Panc1 (cell line): ENCODE data around the gene SEC61G. TPM values are rescaled to one million over a fixed set of nuclear protein-coding genes. Genes with fewer than 3 reads are reported as not detected.

ENCODE experiments used
- ATAC-seq: fragments of 200-7000 bp; cut with Tn5 transposase; 2 replicates; pipeline ENCODE4 v1.9.1; 2020; ENCODE audit warnings: mild to moderate bottlenecking, moderate library complexity
- BruUV-seq: library from RNA; stranded (reverse); fragments of 400-500 nt; replicated peaks from 2 replicates; lab custom pipeline; 2021; lab: Mats Ljungman, UMichigan
- CTCF ChIA-PET: fragments of 300-600 bp; sonication (Branson Sonifier 250); formaldehyde crosslinking; loops from one replicate; lab custom pipeline; 2022; ENCODE audit warnings: antibody characterized with exemption; lab: Charles Lee
- POLR2A ChIA-PET: fragments of 300-600 bp; sonication (Branson Sonifier 250); formaldehyde crosslinking; loops from one replicate; lab custom pipeline; 2022; ENCODE audit warnings: antibody characterized with exemption; lab: Charles Lee
- DNase-seq: peaks from one replicate; pipeline ENCODE4 v3.0.0-alpha.2; 2010; ENCODE audit warnings: low read depth, low spot score
- H3K27ac ChIP-seq: 2 replicates; pipeline ENCODE4 v1.5.1; 2011; ENCODE audit warnings: mild to moderate bottlenecking, low read length, inconsistent platforms
- H3K27me3 ChIP-seq: fragments of 200-500 bp; sonication (Bioruptor generic); 2 replicates; pipeline ENCODE4 v1.6.0; 2014; ENCODE audit warnings: low read length, inconsistent platforms; ENCODE audit not compliant: control insufficient read depth, insufficient read depth
- H3K36me3 ChIP-seq: fragments of 200-500 bp; sonication (Bioruptor generic); 2 replicates; pipeline ENCODE4 v1.5.1; 2014; ENCODE audit warnings: inconsistent platforms, mild to moderate bottlenecking, low read length, moderate library complexity; ENCODE audit not compliant: control insufficient read depth, insufficient read depth
- H3K4me1 ChIP-seq: 2 replicates; pipeline ENCODE4 v1.5.1; 2011; ENCODE audit warnings: inconsistent platforms, mild to moderate bottlenecking, low read length, moderate library complexity; ENCODE audit not compliant: control insufficient read depth, insufficient read depth
- H3K4me3 ChIP-seq, 2 experiments: 2 replicates each; pipeline ENCODE4 v1.5.1; 2011 to 2012; ENCODE audit warnings: low read depth in 2 of 2, low read length in 2 of 2, mild to moderate bottlenecking in 2 of 2, inconsistent platforms in 1 of 2, moderate library complexity in 1 of 2
- H3K9me3 ChIP-seq: fragments of 200-500 bp; sonication (Bioruptor generic); 2 replicates; pipeline ENCODE4 v1.5.1; 2014; ENCODE audit warnings: low read depth, mild to moderate bottlenecking, inconsistent platforms, low read length, moderate library complexity; ENCODE audit not compliant: control insufficient read depth, insufficient read depth
- CTCF ChIP-seq: fragments of 450-650 bp; IDR thresholded peaks from 2 replicates; pipeline ENCODE4 v1.5.1; 2017; ENCODE audit warnings: mild to moderate bottlenecking
- POLR2AphosphoS5 ChIP-seq: IDR thresholded peaks from 2 replicates; pipeline ENCODE4 v1.6.1; 2012; ENCODE audit warnings: mild to moderate bottlenecking, low read depth, low read length, moderate library complexity
- REST ChIP-seq, 2 experiments: IDR thresholded peaks; 2 replicates each; pipeline ENCODE4 v1.6.1; 2011 to 2012; ENCODE audit warnings: low read depth in 2 of 2, control low read depth in 1 of 2, low read length in 1 of 2, mild to moderate bottlenecking in 1 of 2, moderate library complexity in 1 of 2; ENCODE audit not compliant: insufficient read depth in 1 of 2
- SIN3A ChIP-seq: IDR thresholded peaks from 2 replicates; pipeline ENCODE4 v1.6.1; 2012; ENCODE audit warnings: low read depth, mild to moderate bottlenecking, low read length, moderate library complexity, borderline replicate concordance; ENCODE audit not compliant: insufficient read depth
- TCF7L2 ChIP-seq: IDR thresholded peaks from 2 replicates; pipeline ENCODE4 v1.6.1; 2011; ENCODE audit warnings: mild to moderate bottlenecking, low read depth, low read length, inconsistent platforms
- in situ Hi-C: cut with HindIII; loops from 2 replicates; pipeline ENCODE4 v1.10.0; 2016; ENCODE audit warnings: low sequenced_read_pairs, low pct_unique_long_range_greater_than_20kb
- intact Hi-C: fragments of 100-400 bp; cut with micrococcal nuclease; formaldehyde crosslinking; loops from one replicate; pipeline ENCODE4 v1.10.0; 2022; ENCODE audit not compliant: unreplicated experiment
- total RNA-seq: library from RNA; stranded (reverse); gene quantifications from one replicate; pipeline ENCODE4 v1.2.1, GENCODE V29; 2021; ENCODE audit not compliant: unreplicated experiment

Gene SEC61G
- total RNA-seq, 1 experiment from 2014 or later, result 197 TPM

- intact Hi-C loops (no loop called here), in situ Hi-C loops (no loop called here)
- Histone ChIP-seq H3K27ac (no peak overlapping the region), H3K36me3 (no peaks in the 10 kb centered on the region), H3K4me3 (no peak overlapping the region), H3K9me3 (no peaks in the 10 kb centered on the region), H3K27me3 (no peaks in the 10 kb centered on the region), H3K4me1 (no peaks in the 10 kb centered on the region)
- no TSS peak for BruUV-seq
- DNase-seq (no peak), ATAC-seq (no peak)
- ChIA-PET CTCF (no interaction called here), POLR2A (no interaction called here)
- TF ChIP-seq POLR2AphosphoS5, result no peak
These were observed 37.1 kb upstream of the SEC61G start for GRCh38 chr7:54796150-54796549.

- TF ChIP-seq REST (IDR thresholded peaks at IDR 0.05; ENCODE audit: insufficient read depth in 1 of 2, low read depth in 2 of 2, low read length in 1 of 2) (no peak), CTCF (no peak), POLR2AphosphoS5 (no peak), TCF7L2 (no peak), SIN3A (no peak)
- ATAC-seq (no peak), DNase-seq (no peak)
- no peak overlapping the region for H3K27ac ChIP-seq
- H3K9me3 ChIP-seq, result no peaks in the 10 kb centered on the region
- in situ Hi-C loops (no loop called here), intact Hi-C loops (no loop called here)
- ChIA-PET POLR2A (no interaction called here), CTCF (no interaction called here)
- no peak overlapping the region for H3K4me3 ChIP-seq
- H3K36me3 ChIP-seq, result no peaks in the 10 kb centered on the region
- no peaks in the 10 kb centered on the region for H3K27me3 ChIP-seq
- H3K4me1 ChIP-seq, result peaks cover 5% of the 10 kb centered on the region; the same call in 1 of the 2 replicates
- no TSS peak for BruUV-seq
These were observed 33.4 kb upstream of the SEC61G start for GRCh38 chr7:54792383-54792782.

- in situ Hi-C loops (no loop called here), intact Hi-C loops (loop anchor here (1.0 to 5.0 kb wide), 5 partner anchors 51 to 467 kb away; partner anchors contain the start of gene EGFR)
- H3K36me3 ChIP-seq, result no peaks in the 10 kb centered on the region
These were observed 29.7 kb upstream of the SEC61G start for GRCh38 chr7:54788664-54789063.

More at GRCh38 chr7:54788664-54789063, 29.7 kb upstream of the SEC61G start:
- BruUV-seq, result no TSS peak
- 0 out of 2 replicates have a peak overlapping the region, but pooled peaks have one; percentile 14 for H3K27ac ChIP-seq
- no peaks in the 10 kb centered on the region for H3K9me3 ChIP-seq
- TF ChIP-seq CTCF (peak; percentile 87), REST (IDR thresholded peaks at IDR 0.05; ENCODE audit: insufficient read depth in 1 of 2, low read depth in 2 of 2, low read length in 1 of 2) (no peak)
- POLR2A ChIA-PET, result interaction anchor here (0.7 kb wide), 1 partner anchor 434 kb away, joined by 3 read pairs; no protein-coding TSS in a partner anchor
- peaks cover 5% of the 10 kb centered on the region; the same call in 1 of the 2 replicates for H3K4me1 ChIP-seq
- peak; percentile 93 for ATAC-seq
- DNase-seq, result peak; percentile 94
- CTCF ChIA-PET, result interaction anchor here (0.6 to 2.0 kb wide), 4 partner anchors 50 to 466 kb away, joined by 3 to 13 read pairs (median 6); no protein-coding TSS in a partner anchor
- no peaks in the 10 kb centered on the region for H3K27me3 ChIP-seq
- H3K4me3 ChIP-seq, result peak overlapping the region in 1 of 2 experiments; percentile 44; a peak in 2 of 4 replicates
